HepG2 (cell line): ENCODE results near the gene CALML6. TPM values are rescaled to one million over a fixed set of nuclear protein-coding genes. Genes with fewer than 3 reads are reported as not detected.

ENCODE experiments used
- ARNT ChIP-seq: fragments of 450-650 bp; IDR thresholded peaks from 2 replicates; pipeline ENCODE4 v1.6.1; 2017
- ATF2 ChIP-seq: sonication (generic); formaldehyde crosslinking; IDR thresholded peaks from 2 replicates; pipeline ENCODE4 v1.4.0; 2020; ENCODE audit warnings: missing genetic modification reagents
- ATF7 ChIP-seq, 2 experiments: fragments of 450-650 bp in 1 of 2; sonication (generic) in 1 of 2; formaldehyde crosslinking in 1 of 2; IDR thresholded peaks; 2 replicates each; pipeline versions ENCODE4 v1.4.0 to v1.6.1; 2016 to 2020; ENCODE audit warnings: antibody characterized with exemption in 1 of 2, mild to moderate bottlenecking in 1 of 2, missing genetic modification reagents in 1 of 2
- HNRNPLL ChIP-seq: fragments of 200-400 bp; formaldehyde crosslinking; IDR thresholded peaks from 2 replicates; pipeline ENCODE4 v1.6.1; 2017; ENCODE audit warnings: mild to moderate bottlenecking, low read depth, low read length; ENCODE audit not compliant: poor library complexity, severe bottlenecking
- HOXD1 ChIP-seq: sonication (generic); formaldehyde crosslinking; IDR thresholded peaks from 2 replicates; pipeline ENCODE4 v1.5.0; 2020; ENCODE audit warnings: missing genetic modification reagents
- MED8 ChIP-seq: sonication (generic); formaldehyde crosslinking; IDR thresholded peaks from 2 replicates; pipeline ENCODE4 v1.8.1; 2023; ENCODE audit warnings: mild to moderate bottlenecking, missing genetic modification reagents; ENCODE audit not compliant: insufficient replicate concordance
- MTA1 ChIP-seq: sonication (generic); formaldehyde crosslinking; IDR thresholded peaks from 2 replicates; pipeline ENCODE4 v1.4.0; 2020; ENCODE audit warnings: missing genetic modification reagents, mild to moderate bottlenecking, borderline replicate concordance
- NR2F1 ChIP-seq, 2 experiments: fragments of 450-650 bp in 1 of 2; formaldehyde crosslinking in 1 of 2; IDR thresholded peaks; 2 replicates each; pipeline versions ENCODE4 v1.5.0 to v1.6.1; 2016 to 2020; ENCODE audit warnings: mild to moderate bottlenecking in 1 of 2, missing compliant biosample characterization in 1 of 2, missing genetic modification reagents in 1 of 2, moderate library complexity in 1 of 2
- PAWR ChIP-seq: sonication (generic); formaldehyde crosslinking; IDR thresholded peaks from 2 replicates; pipeline ENCODE4 v1.4.0; 2020; ENCODE audit warnings: missing genetic modification reagents, mild to moderate bottlenecking, borderline replicate concordance
- POLR2A ChIP-seq, 2 experiments: IDR thresholded peaks; 2 replicates each; pipeline ENCODE4 v1.6.1; 2011; ENCODE audit warnings: low read depth in 2 of 2, low read length in 2 of 2, mild to moderate bottlenecking in 1 of 2, moderate library complexity in 1 of 2; ENCODE audit not compliant: insufficient read depth in 1 of 2
- SRY ChIP-seq: sonication (generic); formaldehyde crosslinking; IDR thresholded peaks from 2 replicates; pipeline ENCODE4 v1.8.0; 2022; ENCODE audit warnings: mild to moderate bottlenecking, missing genetic modification reagents
- SYNCRIP ChIP-seq: fragments of 200-400 bp; formaldehyde crosslinking; IDR thresholded peaks from 2 replicates; pipeline ENCODE4 v1.6.1; 2018; ENCODE audit warnings: mild to moderate bottlenecking, low read depth, low read length; ENCODE audit not compliant: insufficient read depth
- TCF7 ChIP-seq: sonication (generic); IDR thresholded peaks from 2 replicates; pipeline ENCODE4 v1.6.1; 2016; ENCODE audit warnings: antibody characterized with exemption, low read depth
- TEAD2 ChIP-seq: sonication (generic); formaldehyde crosslinking; IDR thresholded peaks from 2 replicates; pipeline ENCODE4 v1.9.0; 2021; ENCODE audit warnings: missing genetic modification reagents
- ZBTB34 ChIP-seq: sonication (generic); formaldehyde crosslinking; IDR thresholded peaks from 2 replicates; pipeline ENCODE4 v1.8.0; 2022; ENCODE audit warnings: mild to moderate bottlenecking, missing genetic modification reagents
- ZBTB42 ChIP-seq: sonication (generic); formaldehyde crosslinking; IDR thresholded peaks from 2 replicates; pipeline ENCODE4 v1.5.0; 2020; ENCODE audit warnings: mild to moderate bottlenecking, missing genetic modification reagents
- ZNF24 ChIP-seq: fragments of 450-650 bp; IDR thresholded peaks from 2 replicates; pipeline ENCODE4 v1.6.1; 2017; ENCODE audit warnings: antibody characterized with exemption, mild to moderate bottlenecking
- ZNF296 ChIP-seq: sonication (generic); formaldehyde crosslinking; conservative IDR thresholded peaks from 2 replicates; pipeline ENCODE4 v1.5.0; 2020; ENCODE audit warnings: mild to moderate bottlenecking, missing genetic modification reagents
- ZNF335 ChIP-seq: sonication (generic); formaldehyde crosslinking; IDR thresholded peaks from 2 replicates; pipeline ENCODE4 v1.4.0; 2020; ENCODE audit warnings: missing genetic modification reagents
- ZNF33A ChIP-seq: sonication (generic); formaldehyde crosslinking; IDR thresholded peaks from 2 replicates; pipeline ENCODE4 v1.5.1; 2020; ENCODE audit warnings: missing genetic modification reagents, mild to moderate bottlenecking, moderate library complexity, borderline replicate concordance
- ZNF33B ChIP-seq: sonication (generic); formaldehyde crosslinking; IDR thresholded peaks from 2 replicates; pipeline ENCODE4 v1.5.1; 2020; ENCODE audit warnings: mild to moderate bottlenecking, missing genetic modification reagents
- ZNF546 ChIP-seq: sonication (generic); formaldehyde crosslinking; conservative IDR thresholded peaks from 2 replicates; pipeline ENCODE4 v1.8.1; 2023; ENCODE audit warnings: mild to moderate bottlenecking, missing genetic modification reagents
- ZNF562 ChIP-seq: sonication (generic); formaldehyde crosslinking; IDR thresholded peaks from 2 replicates; pipeline ENCODE4 v1.8.0; 2022; ENCODE audit warnings: missing genetic modification reagents, borderline replicate concordance
- ZNF777 ChIP-seq: sonication (generic); formaldehyde crosslinking; IDR thresholded peaks from 2 replicates; pipeline ENCODE4 v1.4.0; 2020; ENCODE audit warnings: missing genetic modification reagents
- polyA plus RNA-seq, 8 experiments: library from polyadenylated mRNA; depleted of rRNA in 3 of 8; stranded (reverse) in 7 of 8; unstranded in 1 of 8; fragments of >200 nt; fragmentation: Illumina TruSeq in 4 of 8; extraction: Trizol in 4 of 8; gene quantifications; 2 replicates each; pipeline versions ENCODE4 v1.2.1 to v1.2.3, GENCODE V29; 2011 to 2016; ENCODE audit warnings: low read depth in 4 of 8, missing spikeins in 1 of 8, mixed read lengths in 1 of 8; ENCODE audit not compliant: insufficient read depth in 1 of 8
- total RNA-seq, 5 experiments: library from RNA; depleted of rRNA; stranded (reverse); fragments of >200 nt; fragmentation: Illumina TruSeq; extraction: Trizol; gene quantifications; 2 replicates each; pipeline ENCODE4 v1.2.3, GENCODE V29; 2016; ENCODE audit warnings: low read depth in 1 of 5
- TF ChIP-seq, protein P1 (sequence below): sonication (generic); formaldehyde crosslinking; IDR thresholded peaks from 2 replicates; pipeline ENCODE4 v1.4.0; 2020; ENCODE audit warnings: mild to moderate bottlenecking, low read depth, missing genetic modification reagents
- TF ChIP-seq, protein P2 (sequence below): sonication (generic); formaldehyde crosslinking; IDR thresholded peaks from 2 replicates; pipeline ENCODE4 v1.4.0; 2020; ENCODE audit warnings: mild to moderate bottlenecking, low read depth, missing genetic modification reagents

The CALML6 gene
- total and polyA plus RNA-seq, 2 of the 13 experiments (the other 11 are each of a cell fraction or from before 2014, with no cell fraction given): 0.11 to 0.12 TPM

DNA sequence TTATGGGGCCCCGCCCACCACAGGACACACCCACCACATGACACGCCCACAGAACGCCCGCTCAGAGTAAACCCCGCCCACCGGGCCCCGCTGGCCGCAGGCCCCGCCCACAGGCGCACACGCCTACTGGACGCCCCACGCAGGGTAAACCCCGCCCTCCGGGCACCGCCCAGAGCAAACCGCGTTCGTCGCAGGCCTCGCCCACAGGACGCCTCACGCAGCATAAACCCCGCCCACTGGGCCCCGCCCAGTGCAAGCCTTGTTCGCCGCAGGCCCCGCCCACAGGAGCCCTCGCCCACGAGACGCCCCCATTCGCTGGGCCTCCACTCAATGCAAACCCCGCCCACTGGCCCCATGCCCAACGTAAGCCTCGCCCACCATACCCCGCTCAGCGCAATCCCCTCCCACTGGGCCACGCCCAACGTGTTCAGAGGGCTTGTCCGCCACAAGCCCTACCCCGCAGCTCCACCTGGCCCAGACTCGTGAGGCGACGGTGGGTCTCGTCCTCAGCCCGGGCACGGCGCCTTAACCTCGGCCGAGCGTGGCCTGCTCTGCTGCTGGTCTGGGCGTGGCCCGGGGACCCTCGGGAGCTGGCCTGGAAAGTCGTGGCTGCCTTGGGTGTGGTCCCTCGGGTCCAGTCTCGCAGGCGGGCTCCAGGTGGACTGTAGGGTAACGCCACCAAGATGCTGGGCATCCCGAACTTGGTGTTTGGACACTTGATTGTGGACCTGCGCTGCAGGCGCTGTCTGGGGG lies 4.4 kb downstream of the CALML6 start (continued):
- TF ChIP-seq, protein P1, sequence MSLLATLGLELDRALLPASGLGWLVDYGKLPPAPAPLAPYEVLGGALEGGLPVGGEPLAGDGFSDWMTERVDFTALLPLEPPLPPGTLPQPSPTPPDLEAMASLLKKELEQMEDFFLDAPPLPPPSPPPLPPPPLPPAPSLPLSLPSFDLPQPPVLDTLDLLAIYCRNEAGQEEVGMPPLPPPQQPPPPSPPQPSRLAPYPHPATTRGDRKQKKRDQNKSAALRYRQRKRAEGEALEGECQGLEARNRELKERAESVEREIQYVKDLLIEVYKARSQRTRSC: no peak
- TF ChIP-seq SYNCRIP (no peak), ATF7 (IDR thresholded peaks at IDR 0.05) (no peak), ATF7 (CRISPR knock-in tag; IDR thresholded peaks at IDR 0.05) (no peak), TCF7 (no peak), ZNF335 (CRISPR knock-in tag) (no peak), ATF2 (CRISPR knock-in tag) (peak; percentile 33; the same call in 1 of the 2 replicates), ZNF562 (CRISPR knock-in tag) (no peak), HNRNPLL (peak; percentile 84), ZNF33A (no peak), PAWR (CRISPR knock-in tag) (no peak), NR2F1 (CRISPR knock-in tag; IDR thresholded peaks at IDR 0.05) (no peak), ARNT (no peak), ZBTB42 (CRISPR knock-in tag) (no peak), MTA1 (CRISPR knock-in tag) (no peak), ZNF24 (no peak), ZNF296 (CRISPR knock-in tag) (no peak), MED8 (CRISPR knock-in tag) (peak; percentile 82), SRY (CRISPR knock-in tag) (no peak; the same call in 1 of the 2 replicates), ZNF33B (no peak), TEAD2 (no peak), HOXD1 (CRISPR knock-in tag) (peak; percentile 86), ZBTB34 (no peak), ZNF777 (CRISPR knock-in tag) (no peak), POLR2A (IDR thresholded peaks at IDR 0.05; ENCODE audit: insufficient read depth in 1 of 2, low read depth in 2 of 2, low read length in 2 of 2) (no peak), ZNF546 (CRISPR knock-in tag) (no peak)
- TF ChIP-seq, protein P2, sequence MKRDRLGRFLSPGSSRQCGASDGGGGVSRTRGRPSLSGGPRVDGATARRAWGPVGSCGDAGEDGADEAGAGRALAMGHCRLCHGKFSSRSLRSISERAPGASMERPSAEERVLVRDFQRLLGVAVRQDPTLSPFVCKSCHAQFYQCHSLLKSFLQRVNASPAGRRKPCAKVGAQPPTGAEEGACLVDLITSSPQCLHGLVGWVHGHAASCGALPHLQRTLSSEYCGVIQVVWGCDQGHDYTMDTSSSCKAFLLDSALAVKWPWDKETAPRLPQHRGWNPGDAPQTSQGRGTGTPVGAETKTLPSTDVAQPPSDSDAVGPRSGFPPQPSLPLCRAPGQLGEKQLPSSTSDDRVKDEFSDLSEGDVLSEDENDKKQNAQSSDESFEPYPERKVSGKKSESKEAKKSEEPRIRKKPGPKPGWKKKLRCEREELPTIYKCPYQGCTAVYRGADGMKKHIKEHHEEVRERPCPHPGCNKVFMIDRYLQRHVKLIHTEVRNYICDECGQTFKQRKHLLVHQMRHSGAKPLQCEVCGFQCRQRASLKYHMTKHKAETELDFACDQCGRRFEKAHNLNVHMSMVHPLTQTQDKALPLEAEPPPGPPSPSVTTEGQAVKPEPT (CRISPR knock-in tag): peak; percentile 34; the same call in 1 of the 2 replicates
